GM23338 (cell line): ENCODE data around the gene CTSW. TPM values are rescaled to one million over a fixed set of nuclear protein-coding genes. Genes with fewer than 3 reads are reported as not detected.

Experiments
- ATAC-seq: fragments of 200-7000 bp; cut with Tn5 transposase; 3 replicates; pipeline ENCODE4 v1.9.1; 2020
- DNase-seq: peaks from one replicate; pipeline ENCODE4 v3.0.0-alpha.2; 2015; ENCODE audit warnings: low spot score
- H2AFZ ChIP-seq: fragments of 200-600 bp; sonication (generic); 2 replicates; pipeline ENCODE4 v1.8.0; 2016; ENCODE audit warnings: antibody characterized with exemption, mild to moderate bottlenecking, moderate library complexity
- H3F3A ChIP-seq: fragments of 200-600 bp; sonication (generic); replicated peaks from 2 replicates; pipeline ENCODE4 v1.8.0; 2017; ENCODE audit warnings: antibody characterized with exemption, mixed run types, low read depth
- H3K27ac ChIP-seq: fragments of 200-600 bp; sonication (generic); 2 replicates; pipeline ENCODE4 v1.6.1; 2016; ENCODE audit warnings: low read depth
- H3K27me3 ChIP-seq: fragments of 200-600 bp; sonication (generic); 2 replicates; pipeline ENCODE4 v1.8.0; 2016; ENCODE audit warnings: mild to moderate bottlenecking, mixed run types, moderate library complexity; ENCODE audit not compliant: insufficient read depth
- H3K36me3 ChIP-seq: fragments of 200-600 bp; sonication (generic); 2 replicates; pipeline ENCODE4 v1.8.0; 2016; ENCODE audit warnings: mild to moderate bottlenecking; ENCODE audit not compliant: insufficient read depth
- H3K4me1 ChIP-seq: fragments of 200-600 bp; sonication (generic); 2 replicates; pipeline ENCODE4 v1.8.0; 2016; ENCODE audit warnings: mild to moderate bottlenecking, moderate library complexity; ENCODE audit not compliant: insufficient read depth
- H3K4me2 ChIP-seq: fragments of 200-600 bp; sonication (generic); 2 replicates; pipeline ENCODE4 v1.7.1; 2017; ENCODE audit warnings: mixed run types
- H3K4me3 ChIP-seq: fragments of 200-600 bp; sonication (generic); 2 replicates; pipeline ENCODE4 v1.6.1; 2016; ENCODE audit warnings: mixed run types
- H3K79me2 ChIP-seq: fragments of 200-600 bp; sonication (generic); replicated peaks from 2 replicates; pipeline ENCODE4 v1.8.0; 2017; ENCODE audit warnings: mild to moderate bottlenecking; ENCODE audit not compliant: insufficient read depth
- H3K9me2 ChIP-seq: fragments of 200-600 bp; sonication (generic); 2 replicates; pipeline ENCODE4 v1.8.0; 2017; ENCODE audit not compliant: insufficient read depth
- H4K20me1 ChIP-seq: fragments of 200-600 bp; sonication (generic); replicated peaks from 2 replicates; pipeline ENCODE4 v1.8.0; 2017; ENCODE audit warnings: mild to moderate bottlenecking; ENCODE audit not compliant: insufficient read depth
- H3K27ac Mint-ChIP-seq: 2 replicates; pipeline ENCODE4 v1.8.0; 2020; ENCODE audit warnings: inconsistent platforms, mild to moderate bottlenecking, moderate library complexity, mixed read lengths
- H3K27me3 Mint-ChIP-seq: 3 replicates; pipeline ENCODE4 v1.8.0; 2022; ENCODE audit warnings: low read depth, mild to moderate bottlenecking, moderate library complexity, mixed read lengths, inconsistent platforms; ENCODE audit not compliant: insufficient read depth, poor library complexity
- H3K36me3 Mint-ChIP-seq: 3 replicates; pipeline ENCODE4 v1.8.0; 2021; ENCODE audit warnings: low read depth, mild to moderate bottlenecking, inconsistent platforms, moderate library complexity, mixed read lengths
- H3K4me1 Mint-ChIP-seq: 3 replicates; pipeline ENCODE4 v1.8.0; 2020; ENCODE audit warnings: mild to moderate bottlenecking, inconsistent platforms, mixed read lengths
- H3K4me3 Mint-ChIP-seq: 3 replicates; pipeline ENCODE4 v1.8.0; 2021; ENCODE audit warnings: moderate library complexity, mild to moderate bottlenecking, inconsistent platforms, mixed read lengths
- H3K9me3 Mint-ChIP-seq: 3 replicates; pipeline ENCODE4 v1.8.0; 2020; ENCODE audit warnings: moderate library complexity, mild to moderate bottlenecking, inconsistent platforms, mixed read lengths
- CTCF ChIP-seq, 2 experiments: fragments of 200-600 bp in 1 of 2; sonication (generic) in 1 of 2; conservative IDR thresholded peaks; 2 replicates each; pipeline versions ENCODE4 v1.5.1 to v1.6.1; 2016 to 2017; ENCODE audit warnings: antibody characterized with exemption in 2 of 2, low read depth in 2 of 2, mild to moderate bottlenecking in 2 of 2, moderate library complexity in 1 of 2
- EZH2 ChIP-seq: fragments of 200-600 bp; sonication (generic); IDR thresholded peaks from one replicate; pipeline ENCODE4 v1.8.0; 2017; ENCODE audit warnings: antibody characterized with exemption, mild to moderate bottlenecking, low read depth; ENCODE audit not compliant: unreplicated experiment
- JUNB ChIP-seq: IDR thresholded peaks from one replicate; pipeline ENCODE4 v1.6.1; 2016; ENCODE audit warnings: antibody characterized with exemption; ENCODE audit not compliant: unreplicated experiment
- NANOG ChIP-seq: IDR thresholded peaks from 2 replicates; pipeline ENCODE4 v1.6.1; 2016; ENCODE audit warnings: antibody characterized with exemption, borderline replicate concordance
- REST ChIP-seq: IDR thresholded peaks from one replicate; pipeline ENCODE4 v1.6.1; 2018; ENCODE audit warnings: antibody characterized with exemption; ENCODE audit not compliant: unreplicated experiment
- STAT1 ChIP-seq: IDR thresholded peaks from one replicate; pipeline ENCODE4 v1.6.1; 2016; ENCODE audit warnings: antibody characterized with exemption; ENCODE audit not compliant: unreplicated experiment
- ZNF114 ChIP-seq: fragments of 250-450 bp; sonication (Bioruptor Pico); IDR thresholded peaks from 2 replicates; pipeline ENCODE4 v1.5.0; 2020; ENCODE audit warnings: mild to moderate bottlenecking, moderate library complexity
- ZNF331 ChIP-seq: fragments of 250-450 bp; sonication (Bioruptor Pico); IDR thresholded peaks from 2 replicates; pipeline ENCODE4 v1.5.0; 2020; ENCODE audit warnings: low read depth, mild to moderate bottlenecking, moderate library complexity
- ZNF462 ChIP-seq: fragments of 250-450 bp; sonication (Bioruptor Pico); IDR thresholded peaks from 2 replicates; pipeline ENCODE4 v1.5.0; 2020; ENCODE audit warnings: mild to moderate bottlenecking, moderate library complexity
- polyA plus RNA-seq: library from polyadenylated mRNA; unstranded; fragments of >200 nt; fragmentation: Nextera tagmentation; extraction: Ambion mirVana; gene quantifications from 2 replicates; pipeline ENCODE4 v1.2.1, GENCODE V29; 2016
- total RNA-seq: library from RNA; depleted of rRNA; stranded (reverse); fragments of >200 nt; shearing (Covaris generic); gene quantifications from 2 replicates; pipeline ENCODE4 v1.2.3, GENCODE V29; 2014

CTSW gene
- total and polyA plus RNA-seq, 2 experiments from 2014 or later: not detected

DNA sequence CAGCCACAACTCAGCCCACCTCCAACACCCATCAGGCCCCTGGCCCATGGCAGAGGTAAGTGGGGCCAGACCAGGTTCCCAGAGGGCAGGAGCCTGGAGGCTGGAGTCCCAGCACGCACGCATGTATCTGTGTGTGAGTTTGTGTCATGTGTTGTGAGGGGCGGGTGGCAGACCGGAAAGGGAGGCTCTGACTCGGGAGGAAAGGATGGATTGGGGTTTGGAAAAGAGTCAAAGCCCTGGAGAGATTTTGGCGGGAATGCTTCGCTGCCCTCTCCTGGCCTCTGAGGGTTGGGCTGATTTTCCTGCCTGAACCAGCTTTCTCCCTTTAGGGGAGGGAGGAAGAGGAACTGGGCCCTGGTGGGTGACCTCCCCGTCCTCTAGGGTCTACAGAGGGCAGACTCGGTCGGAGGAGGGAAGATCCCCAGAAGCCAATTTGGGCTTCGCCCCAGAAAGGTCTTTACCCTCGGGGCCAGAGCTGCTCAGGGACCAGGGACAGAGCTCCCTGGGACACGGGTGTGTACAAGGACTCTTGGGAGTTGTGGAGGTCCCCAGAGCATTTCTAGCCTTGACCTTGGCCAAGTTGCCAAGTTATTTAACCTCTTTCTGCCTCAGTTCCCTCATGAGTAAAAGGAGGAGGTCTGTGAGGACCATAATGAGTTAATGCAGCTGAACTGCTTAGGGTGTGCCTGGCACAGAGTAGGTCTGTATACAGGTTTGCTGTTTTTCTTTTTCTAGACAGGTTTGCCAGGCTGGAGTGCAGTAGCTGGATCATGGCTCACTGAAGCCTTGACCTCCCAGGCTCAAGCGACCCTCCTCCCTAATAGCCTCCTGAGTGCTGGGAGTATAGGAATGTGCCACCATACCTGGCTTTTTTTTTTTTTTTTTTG, 32.3 kb downstream of the CTSW start:
- Mint-ChIP-seq H3K36me3 (peaks cover 3% of the 10 kb centered on the region; the same call in 1 of the 3 replicates), H3K27ac (peak overlapping the region; percentile 58), H3K27me3 (peaks cover 19% of the 10 kb centered on the region), H3K4me1 (peaks cover 10% of the 10 kb centered on the region), H3K4me3 (no peak overlapping the region; the same call in 2 of the 3 replicates), H3K9me3 (no peaks in the 10 kb centered on the region)
- Histone ChIP-seq H3K36me3 (no peaks in the 10 kb centered on the region), H3K27me3 (peaks cover 14% of the 10 kb centered on the region; the same call in 1 of the 2 replicates), H3K9me2 (no peaks in the 10 kb centered on the region), H2AFZ (peak overlapping the region; percentile 96), H3K4me2 (no peak overlapping the region), H3F3A (0 out of 2 replicates have a peak, but pooled peaks cover 2% of the 10 kb centered on the region), H3K4me1 (peaks cover 5% of the 10 kb centered on the region), H3K4me3 (no peak overlapping the region), H3K79me2 (no peaks in the 10 kb centered on the region), H3K27ac (no peak overlapping the region), H4K20me1 (no peaks in the 10 kb centered on the region)
- no peak for TF ChIP-seq ZNF462
- TF ChIP-seq REST: no peak
- TF ChIP-seq CTCF (conservative IDR thresholded peaks at IDR 0.05; ENCODE audit: low read depth in 2 of 2): peak; percentile 46 to 68
- no peak for TF ChIP-seq STAT1
- no peak for TF ChIP-seq ZNF114 (CRISPR knock-in tag)
- TF ChIP-seq EZH2: no peak
- no peak for TF ChIP-seq NANOG
- no peak for TF ChIP-seq JUNB
- TF ChIP-seq ZNF331 (CRISPR knock-in tag): no peak
- ATAC-seq (peak; percentile 81), DNase-seq (peak; percentile 84)
